ACC112 (cell line): ENCODE results near the gene POMZP3.
"Not testable (repeated sequence)": the region's sequence is repeated elsewhere in the genome, so short reads cannot be mapped to it uniquely, and the experiment has no call there.

Source experiments
- H2AFZ ChIP-seq: fragments of 200-600 bp; sonication (generic); one replicate; pipeline ENCODE4 v1.6.0; 2017; ENCODE audit warnings: antibody characterized with exemption, low read length; ENCODE audit not compliant: unreplicated experiment
- H3K27ac ChIP-seq: fragments of 200-600 bp; sonication (generic); 2 replicates; pipeline ENCODE4 v1.5.1; 2014; ENCODE audit warnings: low read depth, mild to moderate bottlenecking, antibody characterized with exemption, low read length, moderate library complexity
- H3K27me3 ChIP-seq: fragments of 200-600 bp; sonication (generic); 2 replicates; pipeline ENCODE4 v1.6.1; 2014; ENCODE audit warnings: mild to moderate bottlenecking, antibody characterized with exemption, low read length, moderate library complexity, mixed read lengths; ENCODE audit not compliant: insufficient read depth
- H3K36me3 ChIP-seq: fragments of 200-600 bp; sonication (generic); 2 replicates; pipeline ENCODE4 v1.6.1; 2016; ENCODE audit warnings: mild to moderate bottlenecking, antibody characterized with exemption, low read length, moderate library complexity, mixed read lengths; ENCODE audit not compliant: insufficient read depth
- H3K4me1 ChIP-seq: fragments of 200-600 bp; sonication (generic); one replicate; pipeline ENCODE4 v1.6.1; 2016; ENCODE audit warnings: low read length, mixed read lengths; ENCODE audit not compliant: insufficient read depth, unreplicated experiment, control insufficient read depth
- H3K4me3 ChIP-seq: fragments of 200-600 bp; sonication (generic); 2 replicates; pipeline ENCODE4 v1.5.1; 2014; ENCODE audit warnings: mild to moderate bottlenecking, low read depth, low read length
- H3K79me2 ChIP-seq: fragments of 200-600 bp; sonication (generic); one replicate; pipeline ENCODE4 v1.6.0; 2016; ENCODE audit warnings: low read length; ENCODE audit not compliant: control insufficient read depth, unreplicated experiment, insufficient read depth

The POMZP3 gene

DNA sequence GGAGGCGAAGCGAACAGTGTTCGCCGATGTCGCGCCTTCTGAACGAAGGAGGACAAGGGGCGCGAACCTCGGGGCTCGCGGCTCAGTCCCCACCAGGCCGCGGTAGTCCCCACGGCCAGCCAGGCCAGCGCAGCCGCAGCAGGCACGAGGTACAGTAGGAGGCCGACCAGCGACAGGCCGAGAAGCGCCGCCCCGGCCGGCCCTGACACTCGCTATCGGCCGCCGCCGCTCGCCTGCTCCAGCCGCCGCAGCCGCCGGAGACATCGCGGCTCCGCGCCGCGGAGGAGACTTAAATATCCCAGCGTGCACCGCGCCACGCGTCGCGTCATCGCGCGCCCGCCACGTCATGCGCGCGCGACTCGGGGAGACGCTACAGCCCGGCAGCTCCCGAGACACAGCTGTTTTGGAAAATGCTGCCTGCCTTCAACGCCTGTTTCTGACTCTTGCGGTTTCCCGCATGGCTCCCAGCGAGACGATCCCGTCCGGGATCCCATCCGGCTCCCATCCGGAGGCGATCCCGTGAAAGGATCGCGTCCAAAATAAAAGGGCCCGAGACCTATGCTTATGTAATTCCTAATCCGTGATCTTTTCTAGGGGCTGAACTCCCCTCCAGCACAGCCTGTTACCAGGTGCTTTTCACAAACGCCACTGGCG lies at the start of gene POMZP3:
Gene POMZP3, minus strand, starts transcription at position 291 of the 654 bp plus-strand sequence. CDS start 1,215 bp downstream, outside the sequence.
- H2AFZ ChIP-seq, H3K36me3 ChIP-seq, H3K79me2 ChIP-seq, H3K4me1 ChIP-seq, H3K27me3 ChIP-seq: not testable (repeated sequence)
- peak within 1 kb of the TSS; percentile 80 for H3K4me3 ChIP-seq
- peak within 1 kb of the TSS; percentile 61 for H3K27ac ChIP-seq

DNA sequence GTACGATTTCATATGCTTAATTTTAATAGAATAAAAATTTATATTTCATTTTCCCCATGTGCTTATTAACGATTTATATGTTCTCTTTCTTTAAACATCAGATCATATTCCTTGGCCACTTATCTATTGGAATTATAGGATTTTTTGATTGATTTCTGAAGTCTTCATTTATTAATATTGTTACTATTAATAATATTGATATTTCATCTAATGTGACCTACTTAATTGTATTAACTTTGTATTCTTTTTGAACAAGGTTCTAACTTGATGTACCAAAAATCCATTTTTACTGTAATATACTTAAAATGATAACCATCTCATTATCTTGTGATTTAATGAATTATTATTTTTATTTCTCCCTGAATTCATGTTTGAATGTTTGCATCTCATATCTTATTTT lies 48.7 kb upstream of the POMZP3 start:
- not testable (repeated sequence) for H3K27ac ChIP-seq, H3K4me1 ChIP-seq, H2AFZ ChIP-seq, H3K79me2 ChIP-seq, H3K4me3 ChIP-seq, H3K36me3 ChIP-seq
- peaks cover 21% of the 10 kb centered on the region for H3K27me3 ChIP-seq

DNA sequence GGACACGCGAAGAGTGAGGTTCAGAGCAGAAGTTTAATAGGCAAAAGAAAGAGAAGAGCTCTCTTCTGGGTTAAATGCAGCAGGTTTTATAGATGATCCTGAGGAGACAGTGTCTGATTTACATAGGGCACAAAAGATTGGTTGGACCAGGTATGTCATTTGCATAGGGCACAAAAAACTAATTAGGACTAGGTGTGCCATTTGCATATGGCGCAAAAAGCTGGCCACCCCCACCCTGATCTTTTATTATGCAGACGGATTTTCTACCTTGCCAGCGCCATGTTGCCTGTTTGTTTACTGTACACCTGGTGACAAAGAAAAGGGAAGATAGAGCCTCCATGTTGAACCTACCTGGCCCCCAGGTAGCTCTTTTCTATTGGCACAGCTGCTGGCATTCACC lies 46.3 kb upstream of the POMZP3 start:
- H3K4me3 ChIP-seq, H2AFZ ChIP-seq, H3K79me2 ChIP-seq, H3K27me3 ChIP-seq, H3K4me1 ChIP-seq, H3K27ac ChIP-seq, H3K36me3 ChIP-seq: not testable (repeated sequence)

DNA sequence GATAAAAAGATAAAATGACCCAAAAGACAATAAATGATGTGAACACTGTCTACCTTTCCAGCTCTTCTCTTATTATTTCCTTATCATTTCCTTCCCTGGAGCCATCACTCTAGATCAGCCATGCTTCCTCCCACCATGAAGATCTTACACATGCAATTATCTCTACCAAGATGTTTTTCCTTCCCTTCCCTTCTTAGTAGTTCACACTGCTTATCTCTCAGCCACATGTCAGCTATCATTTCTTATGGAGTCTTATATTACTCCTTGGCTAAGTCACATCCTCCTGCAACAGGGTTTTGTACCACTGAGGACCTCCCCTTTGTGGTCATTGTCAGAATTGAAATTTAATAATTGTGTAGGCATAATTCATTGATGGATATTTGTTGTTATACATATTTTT lies 32.1 kb upstream of the POMZP3 start:
- H3K27ac ChIP-seq, H2AFZ ChIP-seq, H3K27me3 ChIP-seq, H3K79me2 ChIP-seq, H3K4me1 ChIP-seq, H3K4me3 ChIP-seq, H3K36me3 ChIP-seq: not testable (repeated sequence)

DNA sequence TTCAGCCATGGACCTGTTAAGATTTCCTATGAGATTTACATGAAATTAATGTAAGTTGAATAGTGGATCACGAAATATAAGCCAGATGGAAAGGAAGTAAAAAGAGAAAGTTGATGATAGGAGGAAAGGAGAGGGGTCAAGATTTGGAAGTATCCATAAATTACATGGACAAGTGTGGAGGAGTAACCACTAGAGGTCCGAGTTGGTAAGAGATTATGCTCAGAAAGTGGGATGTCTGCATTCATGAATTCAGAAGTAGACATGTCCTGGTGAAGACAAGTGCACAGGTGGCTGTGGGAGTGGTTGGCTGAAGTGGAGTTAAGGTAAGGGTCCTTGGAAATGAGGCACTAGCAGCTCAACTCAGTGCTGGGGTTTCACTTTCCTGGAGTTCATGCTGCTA lies 29.3 kb upstream of the POMZP3 start:
- not testable (repeated sequence) for H3K4me3 ChIP-seq, H3K27ac ChIP-seq, H3K36me3 ChIP-seq, H3K27me3 ChIP-seq, H3K79me2 ChIP-seq, H3K4me1 ChIP-seq, H2AFZ ChIP-seq

DNA sequence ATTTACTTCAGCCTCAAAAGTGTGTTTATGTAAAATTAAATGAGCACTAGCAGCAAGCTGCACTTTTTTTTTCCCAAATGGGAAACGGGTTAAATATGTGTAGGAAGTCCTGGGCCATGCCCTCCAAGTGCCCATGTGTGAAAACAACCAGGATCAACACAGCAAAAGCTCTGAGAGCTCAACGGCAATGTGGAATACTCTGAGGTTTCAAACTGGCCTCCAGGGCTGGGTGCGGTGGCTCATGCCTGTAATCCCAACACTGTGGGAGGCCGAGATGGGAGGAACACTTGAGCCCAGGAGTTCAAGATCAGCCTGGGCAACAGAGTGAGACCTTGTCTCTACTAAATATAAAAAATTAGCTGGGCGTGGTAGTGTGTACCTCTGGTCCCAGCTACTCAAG lies 15.5 kb upstream of the POMZP3 start:
- H3K4me3 ChIP-seq, H3K27me3 ChIP-seq, H3K27ac ChIP-seq, H3K79me2 ChIP-seq, H3K36me3 ChIP-seq, H3K4me1 ChIP-seq, H2AFZ ChIP-seq: not testable (repeated sequence)

DNA sequence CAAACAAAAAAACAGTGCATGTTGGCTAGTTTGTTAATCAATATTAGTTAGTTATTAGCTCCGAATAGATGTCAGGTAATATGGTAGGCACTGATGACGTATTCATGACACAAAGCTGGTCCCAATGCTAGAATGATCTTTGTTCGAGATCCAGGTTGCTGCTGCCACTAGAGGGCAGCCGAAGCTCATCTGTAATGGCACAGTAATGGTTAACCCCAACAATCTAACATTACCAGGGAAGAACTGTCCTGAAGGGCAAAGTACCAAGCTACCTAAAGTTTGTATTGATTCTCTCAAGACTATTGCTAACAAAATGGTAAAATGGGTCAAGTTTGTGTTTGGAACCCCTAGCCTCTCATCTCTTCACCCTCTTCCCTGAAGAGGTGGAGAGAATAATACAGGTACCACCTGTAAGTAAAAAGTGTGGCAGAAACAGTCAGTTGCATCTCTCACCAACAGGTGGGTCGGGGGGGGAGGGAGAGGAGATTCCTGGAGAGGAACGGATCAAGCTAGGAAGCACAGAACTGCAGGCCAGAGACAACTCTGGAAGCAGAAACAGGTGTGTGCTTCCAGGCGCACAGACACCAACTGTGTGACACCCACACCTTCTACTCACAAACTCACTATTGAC lies 10.1 kb upstream of the POMZP3 start:
- H3K79me2 ChIP-seq, H3K36me3 ChIP-seq, H3K27me3 ChIP-seq, H3K27ac ChIP-seq, H3K4me3 ChIP-seq, H3K4me1 ChIP-seq, H2AFZ ChIP-seq: not testable (repeated sequence)

DNA sequence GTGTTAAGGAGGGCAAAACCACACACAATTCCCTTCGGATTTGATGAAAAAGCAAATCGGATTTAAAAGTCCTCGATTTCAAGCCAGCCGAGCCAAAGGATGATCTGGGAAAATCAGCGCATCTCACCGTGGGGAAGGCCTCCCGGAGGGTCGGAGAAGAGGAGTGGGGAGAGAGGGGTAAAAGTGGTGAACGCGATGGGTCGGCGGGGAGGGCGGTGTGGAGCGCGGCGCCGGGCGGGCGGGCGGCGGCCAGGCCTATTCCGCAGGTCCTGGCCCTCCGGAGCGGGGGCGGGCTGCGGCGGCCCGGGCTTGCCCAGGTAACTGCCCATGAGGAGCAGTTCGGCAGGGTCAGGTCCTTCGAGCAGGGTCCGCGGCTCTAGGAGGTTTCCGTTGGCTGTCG lies 498 bp downstream of the POMZP3 start:
- H3K27ac ChIP-seq, result peak overlapping the region; percentile 34; the same call in 1 of the 2 replicates
- H2AFZ ChIP-seq, H3K79me2 ChIP-seq, H3K36me3 ChIP-seq, H3K27me3 ChIP-seq, H3K4me1 ChIP-seq: not testable (repeated sequence)
- peak overlapping the region; percentile 77 for H3K4me3 ChIP-seq

DNA sequence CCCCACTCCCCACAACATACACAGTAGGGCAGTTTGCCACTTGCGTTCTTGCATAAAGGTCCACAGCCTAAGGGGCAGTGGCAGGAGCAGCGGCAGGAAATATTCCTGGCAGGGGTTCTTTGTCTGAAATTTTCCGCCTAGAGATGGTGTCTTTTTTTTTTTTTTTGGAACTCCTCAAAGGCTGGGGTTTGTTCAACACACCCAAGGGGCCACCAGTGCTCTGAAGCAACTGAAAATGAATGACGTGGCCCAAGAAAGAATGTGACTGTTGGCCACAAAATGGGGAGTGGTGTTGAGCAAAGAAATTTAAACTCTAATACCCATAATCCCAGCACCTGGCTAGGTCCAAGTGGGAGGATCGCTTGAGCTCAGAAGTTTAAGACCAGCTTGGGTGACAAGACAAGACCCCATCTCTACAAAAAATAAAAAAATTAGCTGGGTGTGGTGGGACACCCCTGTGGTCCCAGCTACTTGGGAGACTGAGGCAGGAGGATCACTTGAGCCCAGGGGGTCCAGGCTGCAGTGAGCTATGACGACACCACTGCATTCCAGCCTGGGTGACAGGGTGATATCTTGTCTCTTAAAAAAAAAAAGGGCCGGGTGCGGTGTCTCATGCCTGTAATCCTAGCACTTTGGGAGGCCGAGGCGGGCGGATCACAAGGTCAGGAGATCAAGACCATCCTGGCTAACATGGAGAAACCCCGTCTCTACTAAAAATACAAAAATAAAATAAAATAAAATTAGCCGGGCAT lies 7.5 kb downstream of the POMZP3 start:
- H3K27me3 ChIP-seq, H3K4me1 ChIP-seq, H3K27ac ChIP-seq, H3K36me3 ChIP-seq, H3K4me3 ChIP-seq, H2AFZ ChIP-seq, H3K79me2 ChIP-seq: not testable (repeated sequence)

DNA sequence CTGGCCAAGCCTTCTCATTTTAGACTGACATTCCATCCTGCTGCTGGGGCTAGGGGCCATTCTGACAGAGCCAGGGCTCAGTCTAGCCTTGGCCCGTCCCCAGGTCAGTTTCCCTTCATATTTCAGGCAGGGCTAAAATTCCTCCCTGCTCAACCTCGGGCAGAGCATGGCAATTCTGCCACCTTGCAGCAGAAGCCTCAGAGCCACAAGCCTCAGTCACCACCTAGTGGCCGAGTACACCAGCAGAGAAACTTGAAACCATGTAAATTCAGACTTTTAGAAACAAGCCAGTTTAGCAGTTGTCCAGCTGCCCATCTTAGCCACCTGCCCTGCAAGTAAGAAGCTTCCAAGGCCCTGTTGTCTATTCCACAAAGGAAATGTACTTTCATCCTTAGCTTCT lies 13.3 kb downstream of the POMZP3 start:
- not testable (repeated sequence) for H3K27me3 ChIP-seq, H3K4me3 ChIP-seq, H3K4me1 ChIP-seq, H2AFZ ChIP-seq, H3K27ac ChIP-seq, H3K79me2 ChIP-seq, H3K36me3 ChIP-seq

DNA sequence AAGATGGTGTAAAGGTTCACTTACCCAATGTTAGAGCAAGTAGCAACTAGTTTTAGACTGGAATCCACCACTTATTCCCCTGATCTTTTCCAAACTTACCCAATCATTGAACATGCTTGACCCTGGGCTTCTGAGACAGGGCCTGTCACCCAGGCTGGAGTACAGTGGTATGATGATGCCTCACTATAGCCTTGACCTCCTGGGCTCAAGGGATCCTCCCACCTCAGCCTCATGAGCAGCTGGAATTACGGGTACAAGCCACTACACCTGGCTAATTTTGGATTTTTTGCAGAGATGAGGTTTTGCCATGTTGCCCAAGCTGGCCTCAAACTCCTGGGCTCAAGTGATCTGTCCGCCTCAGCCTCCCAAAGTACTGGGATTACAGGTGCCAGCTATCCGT lies 14.8 kb downstream of the POMZP3 start:
- H3K4me3 ChIP-seq, H2AFZ ChIP-seq, H3K27me3 ChIP-seq: not testable (repeated sequence)

More for the DNA sequence above, 14.8 kb downstream of the POMZP3 start:
- H3K4me1 ChIP-seq, H3K79me2 ChIP-seq, H3K27ac ChIP-seq, H3K36me3 ChIP-seq: not testable (repeated sequence)
